Measurements from ENCODE around the gene SRD5A2. TPM values are rescaled to one million over a fixed set of nuclear protein-coding genes. Genes with fewer than 3 reads are reported as not detected.

Gene SRD5A2
- not detected for total RNA-seq

GRCh38 chr2:31580321-31581117 lies at the start of gene SRD5A2:
Gene SRD5A2, minus strand, starts transcription at chr2:31580938. Its CDS starts 38 bp downstream, at chr2:31580900.
- no peaks in the 10 kb centered on the region for H3K9me3 Mint-ChIP-seq
- ATAC-seq (replicated peaks), result no peak
- peaks cover 33% of the 10 kb centered on the region for H3K27me3 Mint-ChIP-seq
- no peak within 1 kb of the TSS for H3K4me3 Mint-ChIP-seq
- no peaks in the 10 kb centered on the region for H3K36me3 Mint-ChIP-seq (ENCODE audit: low read depth)
- H3K27ac Mint-ChIP-seq, result no peak within 1 kb of the TSS
- no peaks in the 10 kb centered on the region for H3K4me1 Mint-ChIP-seq

GRCh38 chr2:31606509-31606908 lies 25.8 kb upstream of the SRD5A2 start:
- peaks cover 5% of the 10 kb centered on the region for H3K9me3 Mint-ChIP-seq
- peaks cover 12% of the 10 kb centered on the region for H3K27me3 Mint-ChIP-seq
- H3K4me3 Mint-ChIP-seq, result no peak overlapping the region
- H3K4me1 Mint-ChIP-seq, result no peaks in the 10 kb centered on the region
- no peaks in the 10 kb centered on the region for H3K36me3 Mint-ChIP-seq (ENCODE audit: low read depth)
- ATAC-seq (replicated peaks), result no peak
- H3K27ac Mint-ChIP-seq, result no peak overlapping the region

DNA sequence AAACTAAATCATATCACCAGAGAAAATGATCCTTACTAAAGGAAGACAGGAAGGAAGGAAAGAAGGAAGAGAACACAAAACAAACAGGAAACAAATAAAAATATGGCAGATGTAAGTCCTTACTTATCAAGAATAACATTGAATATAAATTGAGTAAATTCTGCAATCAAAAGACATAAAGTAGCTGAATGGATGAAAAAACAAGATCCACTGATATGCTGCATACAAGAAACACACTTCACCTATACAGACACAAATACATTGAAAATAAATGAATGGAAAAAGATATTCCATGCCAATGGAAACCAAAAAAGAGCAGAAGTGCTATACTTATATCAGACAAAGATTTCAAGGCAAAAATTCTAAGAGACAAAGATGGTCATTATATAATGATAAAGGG lies 18.0 kb upstream of the SRD5A2 start:
- Mint-ChIP-seq H3K9me3 (peaks cover 8% of the 10 kb centered on the region), H3K27ac (no peak overlapping the region), H3K27me3 (peaks cover 5% of the 10 kb centered on the region), H3K4me1 (no peaks in the 10 kb centered on the region), H3K36me3 (ENCODE audit: low read depth) (no peaks in the 10 kb centered on the region), H3K4me3 (no peak overlapping the region)
- ATAC-seq (replicated peaks), result no peak

DNA sequence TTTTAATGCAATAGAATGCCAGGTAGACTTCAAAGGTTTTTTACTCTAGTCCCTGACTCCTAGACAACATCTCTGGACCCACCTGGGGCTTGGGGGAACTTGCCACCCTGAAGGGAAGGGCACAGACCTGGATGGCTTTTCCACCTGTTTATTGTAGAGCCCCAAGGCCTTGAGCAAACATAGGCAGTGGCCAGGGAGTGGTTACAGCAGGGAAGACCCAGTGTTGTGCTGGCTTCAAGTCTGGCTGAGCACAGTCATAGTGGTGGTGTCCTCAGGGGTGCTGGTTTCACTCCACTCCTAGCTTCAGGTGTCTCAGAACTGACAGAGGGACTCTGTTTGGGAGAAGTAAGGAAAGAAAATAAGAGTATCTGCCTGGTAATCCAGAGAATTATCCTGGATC lies 5.5 kb upstream of the SRD5A2 start:
- Mint-ChIP-seq H3K27ac (no peak overlapping the region), H3K4me1 (no peaks in the 10 kb centered on the region), H3K27me3 (peaks cover 26% of the 10 kb centered on the region), H3K36me3 (ENCODE audit: low read depth) (no peaks in the 10 kb centered on the region), H3K4me3 (no peak overlapping the region), H3K9me3 (peaks cover 4% of the 10 kb centered on the region)
- no peak for ATAC-seq (replicated peaks)

- Mint-ChIP-seq H3K27me3 (peaks cover 33% of the 10 kb centered on the region), H3K27ac (no peak overlapping the region), H3K36me3 (ENCODE audit: low read depth) (no peaks in the 10 kb centered on the region), H3K4me3 (no peak overlapping the region), H3K4me1 (no peaks in the 10 kb centered on the region), H3K9me3 (no peaks in the 10 kb centered on the region)
- no peak for ATAC-seq (replicated peaks)
These were observed 522 bp upstream of the SRD5A2 start for GRCh38 chr2:31581124-31581795.

GRCh38 chr2:31579996-31580320 lies 780 bp downstream of the SRD5A2 start:
- Mint-ChIP-seq H3K4me3 (no peak overlapping the region), H3K36me3 (ENCODE audit: low read depth) (no peaks in the 10 kb centered on the region), H3K27ac (no peak overlapping the region), H3K27me3 (peaks cover 33% of the 10 kb centered on the region), H3K4me1 (no peaks in the 10 kb centered on the region), H3K9me3 (no peaks in the 10 kb centered on the region)
- ATAC-seq (replicated peaks), result no peak

- Mint-ChIP-seq H3K4me1 (no peaks in the 10 kb centered on the region), H3K27me3 (peaks cover 30% of the 10 kb centered on the region), H3K27ac (no peak overlapping the region), H3K9me3 (no peaks in the 10 kb centered on the region), H3K4me3 (no peak overlapping the region), H3K36me3 (ENCODE audit: low read depth) (no peaks in the 10 kb centered on the region)
- ATAC-seq (replicated peaks), result no peak
These were observed 2.4 kb downstream of the SRD5A2 start for GRCh38 chr2:31578316-31578715.

GRCh38 chr2:31577143-31577542 lies 3.6 kb downstream of the SRD5A2 start:
- Mint-ChIP-seq H3K36me3 (ENCODE audit: low read depth) (no peaks in the 10 kb centered on the region), H3K27me3 (peaks cover 22% of the 10 kb centered on the region), H3K4me1 (no peaks in the 10 kb centered on the region), H3K4me3 (no peak overlapping the region), H3K9me3 (no peaks in the 10 kb centered on the region), H3K27ac (no peak overlapping the region)
- no peak for ATAC-seq (replicated peaks)

DNA sequence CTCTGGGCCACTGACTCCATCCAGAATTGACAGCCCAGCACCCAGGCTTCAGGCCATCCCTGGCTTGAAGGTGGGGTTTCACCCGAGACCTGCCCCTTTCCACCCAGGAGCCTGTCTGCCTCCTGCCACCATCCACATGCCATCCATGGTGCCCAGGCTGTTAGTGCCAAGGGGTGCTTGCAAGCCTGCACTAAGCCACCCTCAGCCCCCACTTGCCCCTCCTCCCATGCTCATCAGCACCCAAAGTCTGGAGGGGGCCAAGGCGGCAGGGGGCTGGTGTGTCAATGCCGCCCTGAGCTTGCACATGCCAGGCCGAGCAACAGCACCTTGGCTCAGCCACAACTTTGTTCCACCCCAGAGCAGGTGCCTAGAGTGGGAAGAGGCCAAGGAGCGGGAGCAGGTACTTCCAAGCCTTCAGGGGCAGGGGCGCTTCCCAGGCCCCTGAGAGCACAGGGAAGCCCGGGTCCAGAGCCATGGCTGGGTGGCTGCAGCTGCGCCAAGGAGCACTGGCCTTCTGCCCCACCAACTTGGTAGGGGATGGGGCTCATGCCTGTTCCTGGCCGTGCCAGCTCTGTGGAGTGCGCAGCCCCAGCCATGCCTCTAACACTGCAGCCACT lies 12.0 kb downstream of the SRD5A2 start:
- Mint-ChIP-seq H3K4me1 (no peaks in the 10 kb centered on the region), H3K27me3 (peaks cover 5% of the 10 kb centered on the region), H3K27ac (no peak overlapping the region), H3K4me3 (no peak overlapping the region), H3K9me3 (no peaks in the 10 kb centered on the region), H3K36me3 (ENCODE audit: low read depth) (no peaks in the 10 kb centered on the region)
- no peak for ATAC-seq (replicated peaks)

DNA sequence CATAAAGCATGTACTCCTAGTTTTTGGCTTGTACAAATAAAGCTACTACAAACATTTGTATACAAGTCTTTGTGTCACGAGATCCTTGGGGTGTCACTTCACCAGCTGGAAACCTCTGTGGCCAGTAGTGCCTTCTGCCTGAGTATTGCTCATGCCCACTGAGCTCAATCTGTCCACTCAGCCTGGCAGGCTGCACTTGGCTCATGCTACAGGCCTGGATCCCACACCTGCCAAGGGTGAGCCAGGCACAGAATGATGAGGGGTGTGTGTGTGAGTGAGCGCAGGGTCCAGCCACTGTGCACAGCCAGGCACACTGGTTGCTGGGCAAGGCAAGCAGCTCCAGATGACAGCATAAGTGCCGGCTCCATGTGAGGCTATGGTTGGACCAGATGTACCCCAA lies 13.1 kb downstream of the SRD5A2 start:
- Mint-ChIP-seq H3K27ac (no peak overlapping the region), H3K9me3 (no peaks in the 10 kb centered on the region), H3K4me1 (no peaks in the 10 kb centered on the region)

DNA sequence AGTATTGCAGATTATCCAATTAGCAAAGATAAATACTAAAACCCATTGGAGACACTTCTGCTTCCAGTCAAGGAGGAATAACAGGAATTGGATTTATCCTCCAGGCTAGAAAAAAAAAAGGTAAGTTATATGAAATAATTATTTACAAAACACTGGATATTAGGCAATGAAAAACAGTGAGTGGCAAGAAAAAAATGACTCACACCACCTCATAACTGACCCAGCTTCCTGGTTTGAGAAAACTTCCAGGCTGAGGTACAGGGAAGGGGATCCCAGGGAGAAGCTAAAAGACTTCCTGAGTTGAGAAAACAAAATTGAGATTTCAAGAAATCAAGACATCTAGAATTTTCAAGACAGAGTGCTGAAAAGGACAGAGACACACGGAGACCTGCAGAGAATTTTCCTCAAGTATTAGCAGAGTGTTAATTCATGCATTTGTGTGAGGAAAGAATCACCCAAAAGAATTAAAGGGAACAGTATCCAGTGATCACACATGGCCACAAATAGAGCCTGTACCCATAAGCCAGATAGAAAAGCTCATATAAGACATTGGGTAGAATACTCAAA lies 17.4 kb downstream of the SRD5A2 start:
- no peaks in the 10 kb centered on the region for H3K9me3 Mint-ChIP-seq
- H3K27me3 Mint-ChIP-seq, result peaks cover 23% of the 10 kb centered on the region
- no peaks in the 10 kb centered on the region for H3K36me3 Mint-ChIP-seq (ENCODE audit: low read depth)
- no peak for ATAC-seq (replicated peaks)
- no peaks in the 10 kb centered on the region for H3K4me1 Mint-ChIP-seq
- H3K27ac Mint-ChIP-seq, result no peak overlapping the region
- H3K4me3 Mint-ChIP-seq, result no peak overlapping the region

More for the DNA sequence above, 13.1 kb downstream of the SRD5A2 start:
- Mint-ChIP-seq H3K27me3 (peaks cover 9% of the 10 kb centered on the region), H3K36me3 (ENCODE audit: low read depth) (no peaks in the 10 kb centered on the region), H3K4me3 (no peak overlapping the region)
- no peak for ATAC-seq (replicated peaks)

- no peaks in the 10 kb centered on the region for H3K36me3 Mint-ChIP-seq (ENCODE audit: low read depth)
- H3K4me3 Mint-ChIP-seq, result no peak overlapping the region
- no peaks in the 10 kb centered on the region for H3K9me3 Mint-ChIP-seq
- peaks cover 23% of the 10 kb centered on the region for H3K27me3 Mint-ChIP-seq
- H3K27ac Mint-ChIP-seq, result no peak overlapping the region
- ATAC-seq (replicated peaks), result no peak
- H3K4me1 Mint-ChIP-seq, result no peaks in the 10 kb centered on the region
These were observed 18.9 kb downstream of the SRD5A2 start for GRCh38 chr2:31561823-31562222.

- no peak overlapping the region for H3K27ac Mint-ChIP-seq
- no peaks in the 10 kb centered on the region for H3K4me1 Mint-ChIP-seq
- no peak overlapping the region for H3K4me3 Mint-ChIP-seq
- H3K9me3 Mint-ChIP-seq, result no peaks in the 10 kb centered on the region
- no peak for ATAC-seq (replicated peaks)
- peaks cover 21% of the 10 kb centered on the region for H3K27me3 Mint-ChIP-seq
- H3K36me3 Mint-ChIP-seq (ENCODE audit: low read depth), result no peaks in the 10 kb centered on the region
These were observed 22.1 kb downstream of the SRD5A2 start for GRCh38 chr2:31558401-31559295.

GRCh38 chr2:31556940-31557339 lies 23.8 kb downstream of the SRD5A2 start:
- Mint-ChIP-seq H3K27me3 (peaks cover 16% of the 10 kb centered on the region), H3K4me3 (no peak overlapping the region), H3K36me3 (ENCODE audit: low read depth) (no peaks in the 10 kb centered on the region), H3K27ac (no peak overlapping the region), H3K4me1 (no peaks in the 10 kb centered on the region), H3K9me3 (peaks cover 10% of the 10 kb centered on the region)
- ATAC-seq (replicated peaks), result no peak
